Pons (tissue), 1 donor: Measurements from ENCODE around the gene HTR2A.
A peak's percentile ranks its signal among the peaks of the same experiment; 100 is the strongest.

ENCODE experiments used
- DNase-seq: peaks from one replicate; pipeline ENCODE4 v3.0.0-alpha.2; 2016; ENCODE audit warnings: low spot score

Gene HTR2A

DNA sequence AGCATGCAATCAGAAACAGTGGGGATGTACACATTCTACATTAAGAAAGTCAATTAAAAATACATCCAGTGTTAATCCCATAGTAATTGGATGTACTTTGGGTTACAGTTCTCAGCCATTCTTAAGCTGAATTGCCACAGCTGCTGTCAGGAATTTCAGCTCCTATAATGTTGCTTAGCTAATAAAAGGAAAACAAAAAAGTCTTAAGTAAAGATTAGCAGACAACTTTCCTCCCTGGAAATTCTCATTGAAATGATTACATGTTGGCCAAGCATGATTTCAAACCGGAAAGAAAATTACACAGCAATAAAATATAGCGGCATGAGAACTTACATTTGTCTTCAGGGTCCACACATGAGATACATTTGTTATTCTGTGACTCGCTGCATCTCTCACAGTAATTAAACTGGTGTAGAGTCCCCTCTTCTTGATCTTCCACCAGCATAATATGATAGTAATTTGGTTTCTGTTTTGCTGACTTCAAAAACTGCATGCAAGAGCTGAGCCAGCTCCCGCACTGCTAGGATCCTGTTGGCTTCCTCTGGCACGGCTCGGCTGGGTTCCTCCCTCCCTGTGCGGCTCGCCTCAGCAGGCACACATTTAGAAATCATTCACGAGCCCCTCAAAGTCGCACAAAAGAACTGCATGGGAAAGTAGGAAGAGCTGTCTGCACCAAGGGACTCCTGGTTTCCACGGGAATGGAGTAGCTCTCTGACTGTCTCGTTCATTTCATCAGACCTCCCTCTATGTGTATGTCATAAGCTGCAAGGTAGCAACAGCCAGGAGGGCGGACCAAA, at the start of gene HTR2A:
Gene HTR2A (minus strand): TSS at position 713 of the 797 bp plus-strand sequence. CDS start 1,147 bp downstream, outside the sequence.
- no peak for DNase-seq

DNA sequence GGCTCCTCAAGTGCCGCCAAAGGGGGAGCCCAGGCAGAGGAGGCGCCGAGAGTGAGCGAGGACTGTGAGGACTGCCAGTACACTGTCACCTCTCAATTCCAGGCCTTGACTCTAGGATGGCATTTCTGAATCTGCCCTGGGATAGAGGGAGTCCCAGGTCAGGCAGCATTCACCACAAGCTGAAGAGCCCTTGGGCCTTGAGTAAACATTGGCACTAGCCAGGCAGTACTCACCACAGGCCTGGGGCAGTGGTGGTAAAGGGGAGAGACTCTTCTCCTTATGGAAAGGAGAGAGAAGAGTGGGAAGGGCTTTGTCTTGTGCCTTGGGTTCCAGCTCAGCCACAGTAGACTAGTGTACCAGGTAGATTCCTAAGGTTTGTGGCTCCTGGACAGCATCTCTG, 39.7 kb upstream of the HTR2A start:
- no peak for DNase-seq

- DNase-seq = no peak
Observed at GRCh38 chr13:46934749-46935148, 37.9 kb upstream of the HTR2A start.

- no peak for DNase-seq
Observed at GRCh38 chr13:46926916-46927590, 30.2 kb upstream of the HTR2A start.

DNA sequence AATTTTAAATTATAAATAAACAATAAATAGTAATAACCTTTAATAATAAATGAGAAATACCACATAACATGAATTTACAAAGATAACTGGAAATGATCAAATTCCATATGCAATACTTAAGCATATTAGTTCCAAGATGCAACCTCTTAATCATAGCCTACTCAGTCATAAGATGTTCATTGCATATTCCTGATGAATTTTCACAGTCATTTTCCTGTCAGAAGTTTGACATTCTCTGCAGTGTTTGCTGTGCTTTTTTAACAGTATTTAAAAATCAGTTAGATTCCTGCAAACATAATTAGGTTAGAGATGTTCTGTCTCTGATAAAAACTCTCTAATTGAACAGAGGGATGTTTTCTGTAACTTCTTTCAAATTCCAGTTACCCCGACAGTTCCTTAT, 28.6 kb upstream of the HTR2A start:
- DNase-seq = no peak

- DNase-seq = no peak
Observed at GRCh38 chr13:46914341-46914740, 17.5 kb upstream of the HTR2A start.

GRCh38 chr13:46913757-46914156, 16.9 kb upstream of the HTR2A start:
- DNase-seq = no peak

GRCh38 chr13:46909042-46909441, 12.2 kb upstream of the HTR2A start:
- DNase-seq = no peak

- DNase-seq = no peak
Observed at GRCh38 chr13:46908501-46908900, 11.6 kb upstream of the HTR2A start.

GRCh38 chr13:46906405-46906804, 9.6 kb upstream of the HTR2A start:
- no peak for DNase-seq

DNA sequence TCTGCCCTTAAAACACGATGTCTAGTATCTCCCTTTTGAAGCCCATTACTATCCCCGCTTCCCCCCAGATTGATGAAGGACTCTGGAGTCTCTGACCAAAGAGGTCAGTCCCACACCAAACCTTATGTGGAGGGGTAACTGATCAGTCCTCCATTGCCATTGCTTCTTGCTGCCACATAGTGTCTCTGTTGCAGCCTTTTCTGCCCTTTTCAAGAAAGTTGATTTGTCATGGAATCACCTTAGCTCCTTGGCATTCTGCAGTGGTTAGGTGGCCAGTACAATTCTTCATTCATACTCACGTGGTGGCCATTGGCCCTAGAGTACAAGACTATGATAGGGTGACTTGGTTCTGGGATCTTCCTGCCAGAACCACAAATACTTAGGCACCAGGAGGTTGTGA, 8.4 kb upstream of the HTR2A start:
- no peak for DNase-seq

DNA sequence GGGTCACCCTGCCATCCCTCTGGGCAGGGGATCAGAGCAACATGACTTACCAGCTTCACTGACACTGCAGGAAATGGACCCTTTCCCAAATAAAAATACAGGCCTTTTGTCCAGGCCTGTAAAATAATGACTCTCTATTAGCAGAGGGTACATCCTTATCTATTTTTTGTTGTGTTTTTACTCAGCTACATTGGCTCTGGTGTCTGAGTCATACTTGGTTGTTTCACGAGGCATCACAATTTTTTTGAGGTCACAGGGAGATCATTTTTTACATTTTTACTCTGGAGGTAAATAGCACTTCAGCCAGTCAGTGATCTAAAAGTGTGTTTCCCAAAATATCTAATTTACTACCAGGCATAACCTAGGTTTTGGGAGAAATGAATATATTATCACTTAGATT, 6.9 kb upstream of the HTR2A start:
- DNase-seq = no peak

DNA sequence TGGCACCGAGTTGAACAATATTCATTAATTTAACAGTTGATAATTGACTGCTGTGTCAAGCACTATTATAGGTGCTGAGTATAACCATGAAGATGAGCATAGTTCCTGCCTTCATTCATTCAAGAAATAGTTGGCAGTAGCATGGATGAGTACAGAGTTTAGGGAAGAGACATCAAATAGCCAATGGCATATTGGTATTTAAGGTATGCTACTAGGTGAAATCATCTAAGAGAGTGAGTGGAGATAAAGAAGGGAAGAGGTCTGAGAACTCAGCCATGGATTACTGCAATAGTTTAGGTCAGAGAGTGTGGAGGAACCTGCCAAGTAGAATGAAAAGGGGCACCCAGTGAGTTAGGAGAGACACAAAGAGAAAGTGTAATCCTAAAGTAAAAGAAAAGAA, 4.9 kb upstream of the HTR2A start:
- DNase-seq = no peak

GRCh38 chr13:46899801-46900200, 2.9 kb upstream of the HTR2A start:
- peak; percentile 58 for DNase-seq

DNA sequence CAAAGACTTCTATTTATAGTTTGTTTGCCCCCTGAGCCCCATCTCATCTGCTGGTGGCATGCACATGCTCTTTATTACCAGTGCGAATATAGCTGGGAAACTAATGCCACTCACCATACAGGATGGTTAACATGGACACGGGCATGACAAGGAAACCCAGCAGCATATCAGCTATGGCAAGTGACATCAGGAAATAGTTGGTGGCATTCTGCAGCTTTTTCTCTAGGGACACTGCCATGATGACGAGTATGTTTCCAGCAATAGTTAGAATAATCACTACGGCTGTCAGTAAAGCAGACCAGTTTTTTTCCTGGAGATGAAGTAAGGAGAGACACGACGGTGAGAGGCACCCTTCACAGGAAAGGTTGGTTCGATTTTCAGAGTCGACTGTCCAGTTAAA, 1.5 kb downstream of the HTR2A start:
- no peak for DNase-seq

DNA sequence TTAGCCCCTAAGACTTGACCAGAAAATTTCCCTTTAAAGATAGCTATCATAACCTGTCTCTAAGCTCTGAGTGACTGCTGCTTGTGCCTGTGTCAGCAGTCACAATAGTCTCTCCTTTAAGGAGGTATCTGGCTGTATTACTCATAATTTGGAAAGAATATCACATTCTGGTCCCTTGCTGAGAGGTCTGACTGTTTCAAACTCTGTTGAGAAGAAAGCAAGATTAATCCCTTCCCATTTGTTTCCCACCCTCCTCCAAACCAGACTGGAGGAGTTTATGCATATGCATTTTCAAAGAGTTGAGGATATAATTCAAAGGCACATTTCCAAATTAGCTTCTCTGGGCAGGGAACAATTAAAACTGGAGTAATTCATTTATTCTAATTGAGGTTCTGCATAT, 2.3 kb downstream of the HTR2A start:
- no peak for DNase-seq

DNA sequence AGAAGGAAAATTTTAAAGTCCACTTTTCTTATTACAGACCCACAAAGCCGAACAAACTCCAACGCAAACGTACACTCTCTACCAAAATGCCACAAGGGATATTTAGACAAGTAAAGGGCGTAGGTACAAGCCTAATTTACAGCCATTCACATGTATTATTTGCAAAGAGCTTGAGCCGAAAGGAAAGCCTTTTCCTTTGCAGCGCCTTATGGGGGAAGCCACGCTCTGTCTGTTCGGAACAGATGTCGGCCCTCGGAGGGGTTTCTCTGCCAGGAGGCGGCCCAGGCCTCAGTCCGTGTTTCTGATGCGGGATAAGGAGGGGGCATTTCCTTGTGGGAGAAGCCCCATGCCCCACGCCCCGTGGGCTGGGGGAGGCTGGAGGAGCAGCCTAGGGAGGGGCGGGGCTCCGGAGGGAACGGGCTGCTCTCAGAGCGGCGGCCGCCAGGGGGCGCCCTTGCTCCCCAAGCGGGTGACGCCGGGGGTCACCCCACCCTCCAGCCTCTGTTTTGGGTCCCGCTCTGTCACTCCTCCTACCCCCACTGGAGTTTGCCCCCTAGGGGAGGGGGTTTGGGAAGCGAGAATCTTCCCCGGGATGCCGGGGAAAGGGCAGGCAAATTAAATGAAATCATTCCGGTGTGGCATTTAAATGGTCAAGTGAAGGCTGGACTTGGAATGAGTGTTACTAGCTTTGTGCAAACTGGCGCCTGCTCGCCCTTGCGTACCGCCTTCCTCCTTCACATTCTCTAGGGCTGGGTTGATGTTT, 2.9 kb downstream of the HTR2A start:
- DNase-seq = peak; percentile 75

GRCh38 chr13:46893221-46893740, 3.6 kb downstream of the HTR2A start:
- DNase-seq = no peak

- no peak for DNase-seq
Observed at GRCh38 chr13:46885018-46885417, 11.8 kb downstream of the HTR2A start.

- no peak for DNase-seq
Observed at GRCh38 chr13:46884531-46884930, 12.3 kb downstream of the HTR2A start.

GRCh38 chr13:46881621-46882020, 15.2 kb downstream of the HTR2A start:
- no peak for DNase-seq

DNA sequence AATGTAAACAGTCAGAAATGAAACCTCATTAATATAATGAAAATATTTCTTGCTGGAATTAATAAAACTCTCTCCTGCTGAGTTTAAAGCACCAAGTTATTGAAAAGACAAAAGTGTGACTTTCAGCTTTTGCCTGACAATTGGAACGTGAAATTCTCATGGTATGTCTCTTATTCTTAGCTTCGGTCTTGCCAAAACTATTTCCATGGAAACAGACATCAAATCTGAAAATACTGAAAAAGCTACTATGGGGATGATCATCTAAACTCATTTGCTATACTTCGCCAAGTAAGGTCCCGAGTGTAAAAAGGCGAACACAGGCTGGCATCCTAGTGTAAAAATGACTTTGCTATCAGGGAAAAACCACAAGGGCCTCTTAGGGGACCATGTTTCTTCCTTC, 22.8 kb downstream of the HTR2A start:
- no peak for DNase-seq

- DNase-seq = peak; percentile 56
Observed at GRCh38 chr13:46871557-46871956, 25.3 kb downstream of the HTR2A start.
